GM12878 (cell line): Measurements from ENCODE around the gene NPAS4. TPM values are rescaled to one million over a fixed set of nuclear protein-coding genes. Genes with fewer than 3 reads are reported as not detected.

Experiments used
- ATAC-seq: fragments of 200-7000 bp; cut with Tn5 transposase; 3 replicates; pipeline ENCODE4 v1.9.1; 2020; ENCODE audit warnings: mild to moderate bottlenecking, moderate library complexity
- BruUV-seq: library from RNA; stranded (reverse); fragments of 400-500 nt; replicated peaks from 2 replicates; lab custom pipeline; 2021; lab: Mats Ljungman, UMichigan
- CTCF ChIA-PET: fragments of 300-600 bp; sonication (Branson Sonifier 250); formaldehyde crosslinking; extraction: SDS; loops from one replicate; lab custom pipeline; 2021; ENCODE audit warnings: inconsistent platforms; lab: Yijun Ruan, JAX
- POLR2A ChIA-PET: fragments of 350-600 bp; formaldehyde crosslinking; extraction: SDS; loops from one replicate; lab custom pipeline; 2021; ENCODE audit warnings: inconsistent platforms; lab: Charles Lee
- RAD21 ChIA-PET: fragments of 300-600 bp; sonication (Branson Sonifier 250); formaldehyde crosslinking; loops from one replicate; lab custom pipeline; 2023; ENCODE audit warnings: antibody characterized with exemption; ENCODE audit not compliant: unreplicated experiment; lab: Charles Lee
- SMC1A ChIA-PET: fragments of 300-600 bp; sonication (Branson Sonifier 250); formaldehyde crosslinking; loops from one replicate; lab custom pipeline; 2023; ENCODE audit not compliant: unreplicated experiment, uncharacterized antibody; lab: Charles Lee
- DNase-seq: peaks from one replicate; pipeline ENCODE4 v3.0.0-alpha.2; 2011; ENCODE audit warnings: low read depth, low spot score
- FAIRE-seq: peaks from 3 replicates; lab custom pipeline; 2011; peaks lifted over from hg19 to GRCh38; lab: Jason Lieb, UNC
- H2AFZ ChIP-seq: 2 replicates; pipeline ENCODE4 v1.6.0; 2011; ENCODE audit warnings: low read depth, low read length, control low read depth; ENCODE audit not compliant: control insufficient read depth
- H3K27ac ChIP-seq: 2 replicates; pipeline ENCODE4 v1.5.1; 2011; ENCODE audit warnings: control low read depth; ENCODE audit not compliant: control insufficient read depth, insufficient read depth
- H3K27me3 ChIP-seq, 2 experiments: replicated peaks in 1 of 2; 2 replicates each; pipeline versions ENCODE4 v1.6.0 to v1.6.1; 2011; ENCODE audit warnings: low read length in 1 of 2; ENCODE audit not compliant: control insufficient read depth in 2 of 2, insufficient read depth in 2 of 2
- H3K36me3 ChIP-seq, 2 experiments: 2 replicates each; pipeline ENCODE4 v1.5.1; 2011; ENCODE audit warnings: low read length in 1 of 2; ENCODE audit not compliant: control insufficient read depth in 2 of 2, insufficient read depth in 2 of 2
- H3K4me1 ChIP-seq: 2 replicates; pipeline ENCODE4 v1.6.1; 2011; ENCODE audit warnings: mild to moderate bottlenecking, low read length, moderate library complexity, mixed read lengths; ENCODE audit not compliant: control insufficient read depth, insufficient read depth
- H3K4me2 ChIP-seq: 2 replicates; pipeline ENCODE4 v1.6.0; 2011; ENCODE audit warnings: control low read depth; ENCODE audit not compliant: control insufficient read depth, insufficient read depth
- H3K4me3 ChIP-seq: fragments of 200-600 bp; sonication (generic); 2 replicates; pipeline ENCODE4 v1.5.1; 2016
- H3K79me2 ChIP-seq: 2 replicates; pipeline ENCODE4 v1.6.0; 2011; ENCODE audit warnings: low read length; ENCODE audit not compliant: control insufficient read depth, insufficient read depth
- H3K9ac ChIP-seq: 2 replicates; pipeline ENCODE4 v1.8.0; 2011; ENCODE audit warnings: low read length, control low read depth, mixed read lengths; ENCODE audit not compliant: control insufficient read depth, insufficient read depth
- H3K9me3 ChIP-seq: replicated peaks from 3 replicates; pipeline ENCODE4 v1.5.1; 2011; ENCODE audit warnings: mild to moderate bottlenecking, low read length; ENCODE audit not compliant: control insufficient read depth, insufficient read depth
- H4K20me1 ChIP-seq: 2 replicates; pipeline ENCODE4 v1.6.0; 2011; ENCODE audit not compliant: control insufficient read depth, insufficient read depth
- ATF7 ChIP-seq: fragments of 450-650 bp; IDR thresholded peaks from 2 replicates; pipeline ENCODE4 v1.6.1; 2016; ENCODE audit warnings: low read depth, mild to moderate bottlenecking
- BCLAF1 ChIP-seq: fragments of 450-650 bp; IDR thresholded peaks from 2 replicates; pipeline ENCODE4 v1.6.1; 2017; ENCODE audit warnings: antibody characterized with exemption, mild to moderate bottlenecking, moderate library complexity
- BMI1 ChIP-seq: fragments of 450-650 bp; IDR thresholded peaks from 2 replicates; pipeline ENCODE4 v1.6.1; 2016; ENCODE audit warnings: mild to moderate bottlenecking, moderate library complexity, borderline replicate concordance
- CHD1 ChIP-seq: IDR thresholded peaks from 2 replicates; pipeline ENCODE4 v1.6.1; 2012; ENCODE audit warnings: low read depth, low read length, improper control_type of control experiment
- DPF2 ChIP-seq: fragments of 450-650 bp; IDR thresholded peaks from 2 replicates; pipeline ENCODE4 v1.6.1; 2017; ENCODE audit warnings: mild to moderate bottlenecking
- EP300 ChIP-seq, 2 experiments: fragments of 150-350 bp in 1 of 2; IDR thresholded peaks; 2 replicates each; pipeline ENCODE4 v1.6.1; 2011 to 2012; ENCODE audit warnings: low read depth in 2 of 2, low read length in 2 of 2, borderline replicate concordance in 1 of 2, improper control_type of control experiment in 1 of 2, inconsistent platforms in 1 of 2; ENCODE audit not compliant: control insufficient read depth in 1 of 2
- ESRRA ChIP-seq: IDR thresholded peaks from 2 replicates; pipeline ENCODE4 v1.6.1; 2012; ENCODE audit warnings: mild to moderate bottlenecking, low read length, improper control_type of control experiment
- MTA2 ChIP-seq: fragments of 450-650 bp; IDR thresholded peaks from 2 replicates; pipeline ENCODE4 v1.6.1; 2016; ENCODE audit warnings: low read depth, mild to moderate bottlenecking, moderate library complexity
- NR2C2 ChIP-seq: IDR thresholded peaks from 2 replicates; pipeline ENCODE4 v1.6.1; 2011; ENCODE audit warnings: borderline replicate concordance, low read depth; ENCODE audit not compliant: control insufficient read depth, insufficient read length
- RAD21 ChIP-seq: IDR thresholded peaks from 2 replicates; pipeline ENCODE4 v1.6.1; 2011; ENCODE audit warnings: mild to moderate bottlenecking, low read depth, low read length, moderate library complexity; ENCODE audit not compliant: insufficient read depth
- RAD51 ChIP-seq: fragments of 450-650 bp; IDR thresholded peaks from 2 replicates; pipeline ENCODE4 v1.6.1; 2016; ENCODE audit warnings: moderate library complexity, mild to moderate bottlenecking, inconsistent platforms
- SIN3A ChIP-seq: IDR thresholded peaks from 2 replicates; pipeline ENCODE4 v1.6.1; 2012; ENCODE audit warnings: low read depth, low read length, improper control_type of control experiment
- SMC3 ChIP-seq: IDR thresholded peaks from 2 replicates; pipeline ENCODE4 v1.6.1; 2011; ENCODE audit warnings: low read length, improper control_type of control experiment, borderline replicate concordance
- ZNF207 ChIP-seq: fragments of 450-650 bp; IDR thresholded peaks from 2 replicates; pipeline ENCODE4 v1.6.1; 2014; ENCODE audit warnings: antibody characterized with exemption, mild to moderate bottlenecking, borderline replicate concordance
- ZNF274 ChIP-seq: IDR thresholded peaks from one replicate; pipeline ENCODE4 v1.8.0; 2011; ENCODE audit not compliant: insufficient read length, insufficient read depth
- WGBS: methylation state at CpG from one replicate; pipeline ENCODE4 v1.1.6; 2016; ENCODE audit warnings: low lambda C conversion rate; ENCODE audit not compliant: insufficient replicate concordance, insufficient coverage; ENCODE audit errors: missing lambda C conversion rate; 5-methylcytosine and 5-hydroxymethylcytosine counted together
- in situ Hi-C: fragments of 300-500 bp; cut with MboI; formaldehyde crosslinking; loops from 9 replicates; pipeline ENCODE4 v1.14.3; 2018; ENCODE audit warnings: mixed read lengths
- intact Hi-C: fragments of 100-400 bp; cut with micrococcal nuclease; formaldehyde crosslinking; loops from one replicate; pipeline ENCODE4 v1.14.2; 2022; ENCODE audit not compliant: unreplicated experiment
- polyA plus RNA-seq, 11 experiments: library from polyadenylated mRNA; depleted of rRNA in 4 of 11; unstranded in 6 of 11; stranded (reverse) in 5 of 11; fragments of >200 nt; fragmentation: Nextera tagmentation in 4 of 11; fragmentation: Illumina TruSeq in 1 of 11; extraction: Ambion mirVana in 4 of 11; extraction: Trizol in 1 of 11; gene quantifications; 1 replicate in 1 of 11; 2 replicates in 10 of 11; pipeline versions ENCODE4 v1.2.1 to v1.2.3, GENCODE V29; 2011 to 2016; ENCODE audit warnings: inconsistent platforms in 2 of 11, missing spikeins in 2 of 11, low read depth in 1 of 11
- total RNA-seq, 4 experiments: library from RNA; depleted of rRNA in 3 of 4; stranded (reverse); fragments of >200 nt in 3 of 4; fragmentation: Illumina TruSeq in 1 of 4; extraction: Trizol in 1 of 4; gene quantifications; 2 replicates each; pipeline versions ENCODE4 v1.2.1 to v1.2.3, GENCODE V29; 2013 to 2021
- TF ChIP-seq, protein P1 (sequence below): fragments of 450-650 bp; IDR thresholded peaks from 2 replicates; pipeline ENCODE4 v1.6.1; 2014; ENCODE audit warnings: mild to moderate bottlenecking
- TF ChIP-seq, protein P2 (sequence below): fragments of 450-650 bp; IDR thresholded peaks from 2 replicates; pipeline ENCODE4 v1.6.1; 2016; ENCODE audit warnings: mild to moderate bottlenecking, moderate library complexity, borderline replicate concordance

NPAS4 gene
- total and polyA plus RNA-seq, 10 of the 15 experiments (the other 5 are each of a cell fraction or from before 2014, with no cell fraction given): 0.03 to 0.18 (median 0.06) TPM; not detected in 7

GRCh38 chr11:66413167-66413566, 7.7 kb upstream of the NPAS4 start:
- in situ Hi-C loops: no loop called here
- TF ChIP-seq RAD21 (no peak), ZNF274 (no peak), SMC3 (no peak), NR2C2 (no peak), BMI1 (no peak), RAD51 (no peak), ZNF207 (no peak), EP300 (IDR thresholded peaks at IDR 0.05; ENCODE audit: borderline replicate concordance in 1 of 2, control insufficient read depth in 1 of 2, low read depth in 2 of 2, low read length in 2 of 2) (no peak), ATF7 (no peak), ESRRA (no peak), MTA2 (no peak), SIN3A (no peak), BCLAF1 (no peak), DPF2 (no peak), CHD1 (no peak)
- TF ChIP-seq, protein P1, sequence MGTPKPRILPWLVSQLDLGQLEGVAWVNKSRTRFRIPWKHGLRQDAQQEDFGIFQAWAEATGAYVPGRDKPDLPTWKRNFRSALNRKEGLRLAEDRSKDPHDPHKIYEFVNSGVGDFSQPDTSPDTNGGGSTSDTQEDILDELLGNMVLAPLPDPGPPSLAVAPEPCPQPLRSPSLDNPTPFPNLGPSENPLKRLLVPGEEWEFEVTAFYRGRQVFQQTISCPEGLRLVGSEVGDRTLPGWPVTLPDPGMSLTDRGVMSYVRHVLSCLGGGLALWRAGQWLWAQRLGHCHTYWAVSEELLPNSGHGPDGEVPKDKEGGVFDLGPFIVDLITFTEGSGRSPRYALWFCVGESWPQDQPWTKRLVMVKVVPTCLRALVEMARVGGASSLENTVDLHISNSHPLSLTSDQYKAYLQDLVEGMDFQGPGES: no peak
- TF ChIP-seq, protein P2, sequence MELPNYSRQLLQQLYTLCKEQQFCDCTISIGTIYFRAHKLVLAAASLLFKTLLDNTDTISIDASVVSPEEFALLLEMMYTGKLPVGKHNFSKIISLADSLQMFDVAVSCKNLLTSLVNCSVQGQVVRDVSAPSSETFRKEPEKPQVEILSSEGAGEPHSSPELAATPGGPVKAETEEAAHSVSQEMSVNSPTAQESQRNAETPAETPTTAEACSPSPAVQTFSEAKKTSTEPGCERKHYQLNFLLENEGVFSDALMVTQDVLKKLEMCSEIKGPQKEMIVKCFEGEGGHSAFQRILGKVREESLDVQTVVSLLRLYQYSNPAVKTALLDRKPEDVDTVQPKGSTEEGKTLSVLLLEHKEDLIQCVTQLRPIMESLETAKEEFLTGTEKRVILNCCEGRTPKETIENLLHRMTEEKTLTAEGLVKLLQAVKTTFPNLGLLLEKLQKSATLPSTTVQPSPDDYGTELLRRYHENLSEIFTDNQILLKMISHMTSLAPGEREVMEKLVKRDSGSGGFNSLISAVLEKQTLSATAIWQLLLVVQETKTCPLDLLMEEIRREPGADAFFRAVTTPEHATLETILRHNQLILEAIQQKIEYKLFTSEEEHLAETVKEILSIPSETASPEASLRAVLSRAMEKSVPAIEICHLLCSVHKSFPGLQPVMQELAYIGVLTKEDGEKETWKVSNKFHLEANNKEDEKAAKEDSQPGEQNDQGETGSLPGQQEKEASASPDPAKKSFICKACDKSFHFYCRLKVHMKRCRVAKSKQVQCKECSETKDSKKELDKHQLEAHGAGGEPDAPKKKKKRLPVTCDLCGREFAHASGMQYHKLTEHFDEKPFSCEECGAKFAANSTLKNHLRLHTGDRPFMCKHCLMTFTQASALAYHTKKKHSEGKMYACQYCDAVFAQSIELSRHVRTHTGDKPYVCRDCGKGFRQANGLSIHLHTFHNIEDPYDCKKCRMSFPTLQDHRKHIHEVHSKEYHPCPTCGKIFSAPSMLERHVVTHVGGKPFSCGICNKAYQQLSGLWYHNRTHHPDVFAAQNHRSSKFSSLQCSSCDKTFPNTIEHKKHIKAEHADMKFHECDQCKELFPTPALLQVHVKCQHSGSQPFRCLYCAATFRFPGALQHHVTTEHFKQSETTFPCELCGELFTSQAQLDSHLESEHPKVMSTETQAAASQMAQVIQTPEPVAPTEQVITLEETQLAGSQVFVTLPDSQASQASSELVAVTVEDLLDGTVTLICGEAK: no peak

More at GRCh38 chr11:66413167-66413566, 7.7 kb upstream of the NPAS4 start:
- BruUV-seq: no TSS peak
- no peak overlapping the region for H3K27ac ChIP-seq
- DNase-seq (no peak), ATAC-seq (no peak), FAIRE-seq (no peak)
- H3K4me3 ChIP-seq: no peak overlapping the region
- no peaks in the 10 kb centered on the region for H3K79me2 ChIP-seq
- H3K27me3 ChIP-seq: peaks cover 0 to 4% of the 10 kb centered on the region in 2 experiments; a peak in 2 of 4 replicates
- intact Hi-C loops: no loop called here
- RAD21 ChIA-PET: interaction anchor here (1.6 kb wide), 1 partner anchor 66 kb away, joined by 3 read pairs; no protein-coding TSS in a partner anchor
- H4K20me1 ChIP-seq: no peaks in the 10 kb centered on the region
- SMC1A ChIA-PET: no interaction called here
- H3K4me1 ChIP-seq: peaks cover under 1% of the 10 kb centered on the region; the same call in 1 of the 2 replicates
- CTCF ChIA-PET: no interaction called here
- no peak overlapping the region for H3K4me2 ChIP-seq
- H3K9ac ChIP-seq: no peak overlapping the region
- no peak overlapping the region for H2AFZ ChIP-seq
- 22% methylated on average over 6 of the region's 6 CpGs for WGBS
- H3K9me3 ChIP-seq: no peaks in the 10 kb centered on the region
- POLR2A ChIA-PET: no interaction called here
- no peaks in the 10 kb centered on the region for H3K36me3 ChIP-seq
